SU-DHL-6 (cell line): ENCODE measurements around the gene DAPK3.

Source experiments
- EZH2phosphoT487 ChIP-seq: fragments of 200-600 bp; sonication (generic), shearing (Covaris generic); conservative IDR thresholded peaks from 2 replicates; pipeline ENCODE4 v1.6.1; 2018; ENCODE audit warnings: mild to moderate bottlenecking, antibody characterized with exemption, low read length, moderate library complexity, mixed read lengths
- TF ChIP-seq, protein P1 (sequence below): fragments of 200-600 bp; sonication (generic); IDR thresholded peaks from one replicate; pipeline ENCODE4 v1.5.1; 2017; ENCODE audit warnings: antibody characterized with exemption, mild to moderate bottlenecking, low read length, moderate library complexity; ENCODE audit not compliant: insufficient read depth, poor library complexity, severe bottlenecking

DNA sequence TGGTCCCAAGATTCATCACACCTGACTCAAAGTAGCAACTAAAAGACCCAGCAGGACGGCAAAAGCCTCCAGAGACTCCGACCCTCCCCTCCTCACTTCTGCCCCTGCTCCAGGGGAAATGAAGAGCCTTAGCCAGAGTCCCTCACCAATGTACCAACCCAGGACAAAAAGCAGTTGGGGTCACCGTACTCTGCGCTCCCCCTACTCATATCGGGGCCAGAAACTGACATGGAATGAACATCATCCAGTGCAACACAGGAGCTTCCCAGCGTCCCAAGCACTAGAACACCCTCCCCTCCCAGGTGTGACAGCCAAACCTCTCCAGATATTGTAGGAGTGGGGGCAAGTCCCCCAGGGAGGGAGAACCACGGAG is 12.6 kb upstream of the DAPK3 start:
- TF ChIP-seq, protein P1, sequence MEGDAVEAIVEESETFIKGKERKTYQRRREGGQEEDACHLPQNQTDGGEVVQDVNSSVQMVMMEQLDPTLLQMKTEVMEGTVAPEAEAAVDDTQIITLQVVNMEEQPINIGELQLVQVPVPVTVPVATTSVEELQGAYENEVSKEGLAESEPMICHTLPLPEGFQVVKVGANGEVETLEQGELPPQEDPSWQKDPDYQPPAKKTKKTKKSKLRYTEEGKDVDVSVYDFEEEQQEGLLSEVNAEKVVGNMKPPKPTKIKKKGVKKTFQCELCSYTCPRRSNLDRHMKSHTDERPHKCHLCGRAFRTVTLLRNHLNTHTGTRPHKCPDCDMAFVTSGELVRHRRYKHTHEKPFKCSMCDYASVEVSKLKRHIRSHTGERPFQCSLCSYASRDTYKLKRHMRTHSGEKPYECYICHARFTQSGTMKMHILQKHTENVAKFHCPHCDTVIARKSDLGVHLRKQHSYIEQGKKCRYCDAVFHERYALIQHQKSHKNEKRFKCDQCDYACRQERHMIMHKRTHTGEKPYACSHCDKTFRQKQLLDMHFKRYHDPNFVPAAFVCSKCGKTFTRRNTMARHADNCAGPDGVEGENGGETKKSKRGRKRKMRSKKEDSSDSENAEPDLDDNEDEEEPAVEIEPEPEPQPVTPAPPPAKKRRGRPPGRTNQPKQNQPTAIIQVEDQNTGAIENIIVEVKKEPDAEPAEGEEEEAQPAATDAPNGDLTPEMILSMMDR: no peak
- TF ChIP-seq EZH2phosphoT487: no peak
